ENCODE results near the gene SELENOK. TPM values are rescaled to one million over a fixed set of nuclear protein-coding genes. Genes with fewer than 3 reads are reported as not detected.
A peak's percentile ranks its signal among the peaks of the same experiment; 100 is the strongest.

SELENOK gene
- total and polyA plus RNA-seq, 2 of the 13 experiments (the other 11 are each of a cell fraction or from before 2014, with no cell fraction given): 67.0 to 81.0 TPM

- TF ChIP-seq ZNF749 (CRISPR knock-in tag; IDR thresholded peaks at IDR 0.05; ENCODE audit: borderline replicate concordance): 0 out of 2 replicates have a peak, but pooled peaks have one; percentile 42
These were observed 46.4 kb downstream of the SELENOK start (continued) for GRCh38 chr3:53845103-53845880.

DNA sequence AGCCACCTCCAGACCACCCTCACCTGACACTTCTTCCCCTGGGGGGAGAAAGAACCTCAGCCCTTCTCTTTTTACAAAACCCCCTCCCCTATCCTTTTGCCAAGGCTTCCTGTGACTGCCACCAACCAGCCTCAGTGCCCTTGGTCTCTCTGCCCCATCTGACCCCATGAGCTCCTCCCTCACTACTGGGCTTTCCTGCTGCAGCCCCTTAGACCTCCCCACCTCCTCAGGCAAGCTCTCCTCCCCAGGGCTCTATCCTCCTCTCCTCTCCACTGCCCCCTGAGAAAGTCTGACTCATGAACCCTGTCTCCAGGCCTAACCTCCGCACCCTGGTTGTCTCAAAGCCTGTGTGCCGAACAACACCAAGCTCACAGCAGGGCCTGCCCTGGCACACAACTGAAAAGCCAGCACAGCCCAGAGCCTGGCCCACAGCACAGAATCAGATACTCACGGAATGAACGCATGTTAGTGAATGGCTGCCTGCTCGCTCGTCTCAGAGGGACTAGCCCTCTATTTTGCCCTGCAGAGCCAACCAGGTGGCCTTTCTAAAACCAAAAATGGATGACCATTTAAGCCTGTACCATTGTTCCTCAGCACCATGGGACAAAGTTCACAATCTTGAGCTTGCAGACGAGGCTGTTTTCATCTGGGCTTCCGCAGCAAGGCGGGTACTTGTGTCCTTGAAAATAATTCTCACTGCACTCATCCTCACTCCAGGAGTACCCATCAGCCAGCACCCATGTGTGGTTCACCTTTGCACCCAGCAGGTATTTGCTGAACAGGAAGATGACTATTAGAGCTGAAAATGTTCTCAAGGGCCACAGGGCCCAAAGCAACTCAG is 47.2 kb downstream of the SELENOK start:
- peak overlapping the region; percentile 98 for H3K27ac ChIP-seq (ENCODE audit: extremely low read length, insufficient read depth, low read length)
- CTCF ChIA-PET (ENCODE audit: low intra/inter-chr PET ratio, low total read pairs): no interaction called here
- POLR2A ChIA-PET: interaction anchor here (0.9 to 6.5 kb wide), 19 partner anchors 8 to 685 kb away, joined by 3 to 156 read pairs (median 8); partner anchors contain the start of genes ACTR8, DCP1A and SELENOK
- FAIRE-seq: peak; percentile 96
- H3K4me1 ChIP-seq (ENCODE audit: insufficient read depth, low read length): peaks cover 74% of the 10 kb centered on the region
- in situ Hi-C loops (cut with HindIII; ENCODE audit: extremely low pct_ligation_motif_present, low pct_unique_long_range_greater_than_20kb) (loop anchor here (5.0 kb wide), 1 partner anchor 38 kb away; the partner anchor contains the start of gene ACTR8), intact Hi-C loops (cut with micrococcal nuclease; ENCODE audit: unreplicated experiment) (loop anchor here (5.0 kb wide), 1 partner anchor 37 kb away; no protein-coding TSS in a partner anchor)
- H3K4me2 ChIP-seq (ENCODE audit: low read depth, low read length): peak overlapping the region; percentile 98
- H3K27me3 ChIP-seq (ENCODE audit: control insufficient read depth in 1 of 2, insufficient read depth in 2 of 2, low read length in 2 of 2): no peaks in the 10 kb centered on the region; a peak in 1 of 5 replicates
- H3K9ac ChIP-seq (ENCODE audit: insufficient read depth, low read depth, low read length): peak overlapping the region; percentile 97
- H2AFZ ChIP-seq (ENCODE audit: low read length): no peak overlapping the region
- H4K20me1 ChIP-seq (ENCODE audit: insufficient read depth, low read length): peaks cover 7% of the 10 kb centered on the region
- H3K4me3 ChIP-seq (replicated peaks in 1 of 3; ENCODE audit: insufficient read depth in 1 of 3, low read depth in 2 of 3, low read length in 3 of 3): peak overlapping the region; percentile 73 to 92 (median 77)
- peak; percentile 85 for DNase-seq (ENCODE audit: low spot score)
- peak; percentile 12 for ATAC-seq
- H3K79me2 ChIP-seq (ENCODE audit: insufficient read depth, low read length): peaks cover 83% of the 10 kb centered on the region
- no peaks in the 10 kb centered on the region for H3K9me3 ChIP-seq (ENCODE audit: low read length)
- 0% methylated on average over 8 of the region's 9 CpGs for WGBS (ENCODE audit: low lambda C conversion rate)
- peaks cover 1 to 17% of the 10 kb centered on the region in 2 experiments; a peak in 2 of 5 replicates for H3K36me3 ChIP-seq (replicated peaks in 1 of 2; ENCODE audit: control insufficient read depth in 1 of 2, insufficient read depth in 2 of 2, low read length in 2 of 2)
- TSS peak; percentile 43 for BruUV-seq (replicated peaks)
- TF ChIP-seq NR2F1 (CRISPR knock-in tag; IDR thresholded peaks at IDR 0.05): peak in 1 of 2 experiments; percentile 42; a peak in 1 of 4 replicates
- TF ChIP-seq ZNF543 (CRISPR knock-in tag; IDR thresholded peaks at IDR 0.05): no peak; the same call in 1 of the 2 replicates
- TF ChIP-seq ZBTB20 (CRISPR knock-in tag; IDR thresholded peaks at IDR 0.05; ENCODE audit: borderline replicate concordance, low read depth): peak; percentile 64; the same call in 1 of the 2 replicates
- TF ChIP-seq SIN3A (IDR thresholded peaks at IDR 0.05; ENCODE audit: borderline replicate concordance, low read depth, low read length): peak; percentile 62; the same call in 1 of the 2 replicates
- TF ChIP-seq HOXA3 (CRISPR knock-in tag; IDR thresholded peaks at IDR 0.05): peak; percentile 65
- TF ChIP-seq MIER3 (CRISPR knock-in tag; IDR thresholded peaks at IDR 0.05; ENCODE audit: borderline replicate concordance): no peak
- TF ChIP-seq BATF2 (CRISPR knock-in tag; IDR thresholded peaks at IDR 0.05): no peak
- TF ChIP-seq ZNF768 (CRISPR knock-in tag; IDR thresholded peaks at IDR 0.05): no peak
- peak; percentile 9; the same call in 1 of the 2 replicates for TF ChIP-seq PITX1 (CRISPR knock-in tag; IDR thresholded peaks at IDR 0.05)
- no peak for TF ChIP-seq ZBTB1 (CRISPR knock-in tag; IDR thresholded peaks at IDR 0.05; ENCODE audit: borderline replicate concordance)
- TF ChIP-seq, protein P1, sequence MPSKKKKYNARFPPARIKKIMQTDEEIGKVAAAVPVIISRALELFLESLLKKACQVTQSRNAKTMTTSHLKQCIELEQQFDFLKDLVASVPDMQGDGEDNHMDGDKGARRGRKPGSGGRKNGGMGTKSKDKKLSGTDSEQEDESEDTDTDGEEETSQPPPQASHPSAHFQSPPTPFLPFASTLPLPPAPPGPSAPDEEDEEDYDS (CRISPR knock-in tag; IDR thresholded peaks at IDR 0.05): peak; percentile 72; the same call in 1 of the 2 replicates
- no peak for TF ChIP-seq ETV6 (CRISPR knock-in tag; conservative IDR thresholded peaks at IDR 0.05)
- TF ChIP-seq, protein P2, sequence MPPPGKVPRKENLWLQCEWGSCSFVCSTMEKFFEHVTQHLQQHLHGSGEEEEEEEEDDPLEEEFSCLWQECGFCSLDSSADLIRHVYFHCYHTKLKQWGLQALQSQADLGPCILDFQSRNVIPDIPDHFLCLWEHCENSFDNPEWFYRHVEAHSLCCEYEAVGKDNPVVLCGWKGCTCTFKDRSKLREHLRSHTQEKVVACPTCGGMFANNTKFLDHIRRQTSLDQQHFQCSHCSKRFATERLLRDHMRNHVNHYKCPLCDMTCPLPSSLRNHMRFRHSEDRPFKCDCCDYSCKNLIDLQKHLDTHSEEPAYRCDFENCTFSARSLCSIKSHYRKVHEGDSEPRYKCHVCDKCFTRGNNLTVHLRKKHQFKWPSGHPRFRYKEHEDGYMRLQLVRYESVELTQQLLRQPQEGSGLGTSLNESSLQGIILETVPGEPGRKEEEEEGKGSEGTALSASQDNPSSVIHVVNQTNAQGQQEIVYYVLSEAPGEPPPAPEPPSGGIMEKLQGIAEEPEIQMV (CRISPR knock-in tag; IDR thresholded peaks at IDR 0.05; ENCODE audit: low read depth): no peak
